NCI-H2227 (cell line): ENCODE results near the gene LYPLA2.

Experiments used
- DNase-seq: peaks from one replicate; lab custom pipeline; 2025; ENCODE audit not compliant: unreplicated experiment; lab: John Stamatoyannopoulos, UW

Gene LYPLA2

GRCh38 chr1:23790696-23791515, at the start of gene LYPLA2:
Gene LYPLA2 (plus strand): TSS chr1:23791145. CDS start chr1:23792683, 1,538 bp downstream.
- DNase-seq = peak; percentile 94

- no peak for DNase-seq
Measured at GRCh38 chr1:23741609-23742008, 49.3 kb upstream of the LYPLA2 start.

- no peak for DNase-seq
Measured at GRCh38 chr1:23742670-23743286, 48.2 kb upstream of the LYPLA2 start.

DNA sequence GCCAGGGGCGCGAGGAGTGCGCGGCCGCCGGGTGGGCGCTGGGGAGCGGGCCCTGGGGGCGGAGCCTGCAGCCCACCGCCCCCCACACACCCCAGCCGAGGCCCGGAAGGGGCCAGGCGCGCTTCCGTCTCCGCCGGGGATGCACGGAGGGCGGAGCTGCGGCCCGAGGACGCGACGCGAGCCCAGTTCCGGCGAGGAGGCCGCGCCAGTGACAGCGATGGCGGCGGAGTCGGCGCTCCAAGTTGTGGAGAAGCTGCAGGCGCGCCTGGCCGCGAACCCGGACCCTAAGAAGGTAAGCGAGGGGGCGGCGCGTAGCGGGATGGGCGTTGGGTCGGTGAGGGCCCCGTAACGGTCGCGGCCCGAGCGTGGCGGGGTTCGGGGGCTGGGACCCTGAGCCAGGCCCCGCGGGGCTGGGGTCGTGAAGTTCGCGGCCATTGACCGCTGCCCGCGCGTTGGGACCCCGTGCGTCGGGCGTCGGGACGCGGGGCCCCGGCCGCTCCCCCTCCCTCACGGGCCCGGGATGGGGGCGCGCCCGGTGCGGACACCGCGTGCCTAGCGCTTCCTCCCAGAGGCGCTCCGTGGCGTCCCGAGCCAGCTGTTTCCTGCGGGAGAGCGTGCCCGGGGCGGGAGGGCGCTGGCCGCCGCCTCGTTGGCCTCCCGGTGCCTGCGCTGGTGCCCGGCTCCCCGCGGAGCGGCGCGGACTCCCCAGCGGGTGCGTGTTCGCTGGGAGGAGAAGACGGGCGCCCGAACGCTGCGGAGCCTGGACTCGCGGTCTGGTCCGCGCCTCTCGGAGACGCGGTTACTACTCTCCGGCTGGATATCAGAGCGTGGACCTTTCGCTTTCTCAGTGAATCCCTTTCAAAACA, 47.4 kb upstream of the LYPLA2 start, which contains the start of gene ELOA:
Gene ELOA, plus strand, starts transcription at position 185 of the 866 bp plus-strand sequence. Its CDS starts 33 bp downstream, at position 218.
- peak; percentile 92 for DNase-seq

- peak; percentile 53 for DNase-seq
Measured at GRCh38 chr1:23745515-23745914, 45.4 kb upstream of the LYPLA2 start.

DNA sequence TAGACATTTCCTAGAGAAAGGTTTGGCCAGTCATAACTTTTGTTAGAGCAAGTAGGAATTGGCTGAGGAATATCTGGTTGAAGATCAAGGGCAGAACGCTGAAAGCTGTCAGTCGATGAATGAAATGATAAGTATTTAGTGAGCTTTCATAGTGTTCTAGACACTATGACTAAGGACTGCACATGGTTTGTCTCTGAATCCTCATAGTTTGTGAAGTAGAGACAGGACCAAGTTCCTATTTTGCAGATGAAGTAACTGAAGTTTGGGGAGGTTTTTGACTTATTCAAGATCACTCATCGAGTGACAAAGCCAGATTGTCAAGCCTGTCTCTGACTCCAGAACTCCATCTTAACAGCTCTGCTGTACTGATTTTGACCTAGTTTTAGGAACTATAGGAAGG, 42.9 kb upstream of the LYPLA2 start:
- DNase-seq = no peak

GRCh38 chr1:23751050-23751814, 39.7 kb upstream of the LYPLA2 start:
- peak; percentile 73 for DNase-seq

DNA sequence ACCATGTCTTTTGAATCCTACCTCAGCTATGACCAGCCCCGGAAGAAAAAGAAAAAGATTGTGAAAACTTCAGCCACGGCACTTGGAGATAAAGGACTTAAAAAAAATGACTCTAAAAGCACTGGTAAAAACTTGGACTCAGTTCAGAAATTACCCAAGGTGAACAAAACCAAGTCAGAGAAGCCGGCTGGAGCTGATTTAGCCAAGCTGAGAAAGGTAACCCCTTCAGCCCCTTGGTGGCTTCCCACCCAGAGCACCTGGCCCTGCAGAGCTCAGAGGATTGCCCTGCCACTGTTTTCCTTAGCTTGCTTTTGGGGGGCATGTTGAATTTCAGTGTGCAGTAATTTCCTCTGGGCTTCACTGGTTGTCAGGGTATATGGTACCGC, 39.1 kb upstream of the LYPLA2 start:
- DNase-seq = no peak

- no peak for DNase-seq
Measured at GRCh38 chr1:23752909-23753308, 38.0 kb upstream of the LYPLA2 start.

DNA sequence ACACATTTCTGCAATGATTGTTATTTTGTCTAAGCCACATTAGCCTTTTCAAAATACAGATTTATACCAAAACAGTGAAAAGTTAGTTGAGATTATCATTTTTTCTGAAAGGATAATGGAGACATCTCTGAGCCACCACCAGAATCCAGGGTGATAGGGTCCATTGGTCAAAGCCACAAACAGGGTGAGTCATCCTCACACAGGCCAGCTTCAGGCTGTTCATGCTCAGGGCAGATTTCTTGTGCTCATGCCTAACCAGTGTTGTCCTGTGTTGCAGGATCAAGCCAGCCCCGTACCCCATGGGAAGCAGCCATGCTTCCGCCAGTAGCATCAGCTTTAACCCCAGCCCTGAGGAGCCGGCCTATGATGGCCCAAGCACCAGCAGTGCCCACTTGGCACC, 34.3 kb upstream of the LYPLA2 start:
- DNase-seq = no peak

DNA sequence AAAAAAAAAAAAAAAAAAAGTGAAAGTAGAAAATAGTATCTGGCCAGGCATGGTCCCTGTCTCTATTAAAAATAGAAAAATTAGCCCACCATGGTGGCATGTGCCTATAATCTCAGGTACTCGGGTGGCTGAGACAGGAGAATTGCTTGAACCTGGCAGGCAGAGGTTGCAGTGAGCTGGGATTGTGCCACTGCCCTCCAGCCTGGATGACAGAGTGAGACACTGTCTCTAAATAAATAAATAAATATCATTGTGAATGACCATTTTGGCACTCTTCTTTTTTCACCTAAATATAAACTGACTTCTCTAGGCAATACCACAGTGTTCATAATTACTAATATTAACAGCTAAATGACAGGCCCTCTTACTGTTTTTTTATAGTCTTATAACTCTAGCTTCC, 33.1 kb upstream of the LYPLA2 start:
- DNase-seq = no peak

- DNase-seq = no peak
Measured at GRCh38 chr1:23759277-23759676, 31.7 kb upstream of the LYPLA2 start.

- DNase-seq = no peak
Measured at GRCh38 chr1:23763041-23763577, 27.8 kb upstream of the LYPLA2 start.

- no peak for DNase-seq
Measured at GRCh38 chr1:23768733-23769132, 22.2 kb upstream of the LYPLA2 start.

- peak; percentile 89 for DNase-seq
Measured at GRCh38 chr1:23772049-23772853, 18.7 kb upstream of the LYPLA2 start.

DNA sequence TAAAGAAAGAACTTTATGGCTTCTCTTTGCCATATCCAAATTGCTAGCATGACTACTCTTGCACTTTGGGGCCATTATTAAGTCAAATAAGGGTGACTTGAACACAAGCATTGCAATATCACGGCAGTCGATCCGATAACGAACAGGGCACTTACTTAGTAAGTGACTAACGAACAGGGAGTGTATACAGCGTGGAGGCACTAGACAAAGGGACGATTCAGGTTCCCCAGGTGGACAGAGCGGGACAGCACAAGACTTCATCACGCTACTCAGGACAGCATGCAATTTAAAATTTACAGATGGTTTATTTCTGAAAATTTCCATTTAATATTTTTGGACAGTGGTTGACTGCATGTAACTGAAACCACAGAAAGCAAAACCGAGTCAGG, 18.1 kb upstream of the LYPLA2 start:
- DNase-seq = no peak

GRCh38 chr1:23774174-23774880, 16.6 kb upstream of the LYPLA2 start:
- no peak for DNase-seq

DNA sequence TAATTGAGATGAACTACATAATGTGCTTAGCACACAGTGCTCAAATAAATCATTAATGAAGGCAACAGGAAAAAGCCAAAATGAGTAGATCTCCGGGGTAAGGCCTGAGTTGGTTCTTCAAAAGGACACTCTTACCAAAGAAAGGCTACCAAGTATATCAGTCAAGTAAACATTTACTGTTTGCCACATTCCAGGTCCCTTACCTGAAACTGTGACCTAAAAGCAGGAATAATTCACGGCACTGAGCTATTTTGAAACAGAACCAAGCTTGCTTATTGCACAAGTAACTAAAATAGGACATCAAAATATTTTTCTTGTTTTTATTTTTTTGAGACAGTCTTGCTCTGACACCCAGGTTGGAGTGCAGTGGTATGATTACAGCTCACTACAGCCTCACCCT, 14.7 kb upstream of the LYPLA2 start:
- no peak for DNase-seq
